Mesenchymal stem cell (in vitro differentiated cells and primary cell): Measurements from ENCODE around the gene ARF5. TPM values are rescaled to one million over a fixed set of nuclear protein-coding genes. Genes with fewer than 3 reads are reported as not detected.
"Not testable (repeated sequence)": the region's sequence is repeated elsewhere in the genome, so short reads cannot be mapped to it uniquely, and the experiment has no call there.

Experiments
- DNase-seq: peaks from one replicate; pipeline ENCODE4 v3.0.0-alpha.2; 2013
- H2AFZ ChIP-seq: one replicate; pipeline ENCODE4 v1.6.1; 2013; ENCODE audit warnings: low read depth, mild to moderate bottlenecking, control low read depth, inconsistent platforms, low read length, moderate library complexity
- H2AK5ac ChIP-seq: 2 replicates; pipeline ENCODE4 v1.6.1; 2013; ENCODE audit warnings: low read length, moderate library complexity, mild to moderate bottlenecking, inconsistent platforms; ENCODE audit not compliant: severe bottlenecking
- H2BK120ac ChIP-seq: one replicate; pipeline ENCODE4 v1.6.1; 2013; ENCODE audit warnings: low read depth, mild to moderate bottlenecking, inconsistent platforms, low read length, moderate library complexity
- H2BK12ac ChIP-seq, 2 experiments: one replicate each; pipeline ENCODE4 v1.6.1; 2013; ENCODE audit warnings: inconsistent platforms in 2 of 2, low read length in 2 of 2, mild to moderate bottlenecking in 2 of 2, moderate library complexity in 2 of 2, control low read depth in 1 of 2
- H2BK15ac ChIP-seq: one replicate; pipeline ENCODE4 v1.6.1; 2013; ENCODE audit warnings: mild to moderate bottlenecking, low read depth, inconsistent platforms; ENCODE audit not compliant: poor library complexity, severe bottlenecking
- H2BK5ac ChIP-seq: 2 replicates; pipeline ENCODE4 v1.6.1; 2013; ENCODE audit warnings: low read depth, mild to moderate bottlenecking, low read length, control low read depth, inconsistent platforms; ENCODE audit not compliant: poor library complexity, severe bottlenecking
- H3K14ac ChIP-seq, 2 experiments: one replicate each; pipeline ENCODE4 v1.6.1; 2013; ENCODE audit warnings: inconsistent platforms in 2 of 2, low read length in 2 of 2, control low read depth in 1 of 2, mild to moderate bottlenecking in 1 of 2, moderate library complexity in 1 of 2
- H3K18ac ChIP-seq, 2 experiments: one replicate each; pipeline ENCODE4 v1.6.1; 2013; ENCODE audit warnings: inconsistent platforms in 2 of 2, low read length in 2 of 2, control low read depth in 1 of 2, low read depth in 1 of 2, mild to moderate bottlenecking in 1 of 2
- H3K23ac ChIP-seq, 2 experiments: one replicate each; pipeline ENCODE4 v1.6.1; 2013; ENCODE audit warnings: inconsistent platforms in 2 of 2, low read length in 2 of 2, mild to moderate bottlenecking in 2 of 2, moderate library complexity in 2 of 2, control low read depth in 1 of 2
- H3K27ac ChIP-seq: 2 replicates; pipeline ENCODE4 v1.5.1; 2013; ENCODE audit warnings: mild to moderate bottlenecking, moderate library complexity, low read length, control low read depth, inconsistent platforms; ENCODE audit not compliant: poor library complexity, severe bottlenecking
- H3K27me3 ChIP-seq, 2 experiments: 2 replicates each; pipeline versions ENCODE4 v1.6.1 to v1.7.0; 2013; ENCODE audit warnings: low read length in 2 of 2, mild to moderate bottlenecking in 2 of 2, moderate library complexity in 2 of 2, control low read depth in 1 of 2, inconsistent platforms in 1 of 2; ENCODE audit not compliant: control insufficient read depth in 1 of 2, insufficient read depth in 1 of 2
- H3K36me3 ChIP-seq, 2 experiments: 2 replicates each; pipeline versions ENCODE4 v1.6.1 to v1.7.0; 2013; ENCODE audit warnings: low read length in 2 of 2, control low read depth in 1 of 2, inconsistent platforms in 1 of 2, low read depth in 1 of 2, mild to moderate bottlenecking in 1 of 2; ENCODE audit not compliant: insufficient read depth in 2 of 2, control insufficient read depth in 1 of 2
- H3K4ac ChIP-seq, 2 experiments: one replicate each; pipeline ENCODE4 v1.6.1; 2013; ENCODE audit warnings: inconsistent platforms in 2 of 2, low read length in 2 of 2, mild to moderate bottlenecking in 2 of 2, moderate library complexity in 2 of 2, control low read depth in 1 of 2, low read depth in 1 of 2
- H3K4me1 ChIP-seq: 2 replicates; pipeline ENCODE4 v1.6.1; 2013; ENCODE audit warnings: low read depth, low read length, control low read depth; ENCODE audit not compliant: control insufficient read depth, insufficient read depth
- H3K4me2 ChIP-seq: 2 replicates; pipeline ENCODE4 v1.6.1; 2013; ENCODE audit warnings: low read length, mild to moderate bottlenecking, inconsistent platforms; ENCODE audit not compliant: poor library complexity, severe bottlenecking
- H3K4me3 ChIP-seq, 2 experiments: 2 replicates each; pipeline versions ENCODE4 v1.5.1 to v1.7.0; 2013; ENCODE audit warnings: low read length in 2 of 2, mild to moderate bottlenecking in 2 of 2, control low read depth in 1 of 2, low read depth in 1 of 2; ENCODE audit not compliant: insufficient read depth in 1 of 2
- H3K79me1 ChIP-seq: replicated peaks from 2 replicates; pipeline ENCODE4 v1.6.1; 2013; ENCODE audit warnings: mild to moderate bottlenecking, control low read depth, low read length, inconsistent platforms; ENCODE audit not compliant: poor library complexity, severe bottlenecking
- H3K9ac ChIP-seq: 2 replicates; pipeline ENCODE4 v1.7.0; 2013; ENCODE audit warnings: mild to moderate bottlenecking, low read length, moderate library complexity
- H3K9me3 ChIP-seq: 2 replicates; pipeline ENCODE4 v1.7.0; 2013; ENCODE audit warnings: mild to moderate bottlenecking, low read length; ENCODE audit not compliant: control insufficient read depth
- H4K8ac ChIP-seq: one replicate; pipeline ENCODE4 v1.6.1; 2013; ENCODE audit warnings: inconsistent platforms, mild to moderate bottlenecking, low read length, moderate library complexity
- H4K91ac ChIP-seq: one replicate; pipeline ENCODE4 v1.6.1; 2013; ENCODE audit warnings: mild to moderate bottlenecking, low read length, inconsistent platforms
- WGBS: methylation state at CpG from one replicate; pipeline ENCODE4 v1.1.7; 2013; ENCODE audit warnings: mixed read lengths; 5-methylcytosine and 5-hydroxymethylcytosine counted together
- polyA plus RNA-seq, 2 experiments: library from polyadenylated mRNA; stranded (reverse); fragments of 200-250 nt; gene quantifications; one replicate each; pipeline ENCODE4 v1.2.3, GENCODE V29; 2013

ARF5 gene
- polyA plus RNA-seq (2013, experiment 1 of 2), result 88.9 TPM
- 83.2 TPM for polyA plus RNA-seq (2013, experiment 2 of 2)

DNA sequence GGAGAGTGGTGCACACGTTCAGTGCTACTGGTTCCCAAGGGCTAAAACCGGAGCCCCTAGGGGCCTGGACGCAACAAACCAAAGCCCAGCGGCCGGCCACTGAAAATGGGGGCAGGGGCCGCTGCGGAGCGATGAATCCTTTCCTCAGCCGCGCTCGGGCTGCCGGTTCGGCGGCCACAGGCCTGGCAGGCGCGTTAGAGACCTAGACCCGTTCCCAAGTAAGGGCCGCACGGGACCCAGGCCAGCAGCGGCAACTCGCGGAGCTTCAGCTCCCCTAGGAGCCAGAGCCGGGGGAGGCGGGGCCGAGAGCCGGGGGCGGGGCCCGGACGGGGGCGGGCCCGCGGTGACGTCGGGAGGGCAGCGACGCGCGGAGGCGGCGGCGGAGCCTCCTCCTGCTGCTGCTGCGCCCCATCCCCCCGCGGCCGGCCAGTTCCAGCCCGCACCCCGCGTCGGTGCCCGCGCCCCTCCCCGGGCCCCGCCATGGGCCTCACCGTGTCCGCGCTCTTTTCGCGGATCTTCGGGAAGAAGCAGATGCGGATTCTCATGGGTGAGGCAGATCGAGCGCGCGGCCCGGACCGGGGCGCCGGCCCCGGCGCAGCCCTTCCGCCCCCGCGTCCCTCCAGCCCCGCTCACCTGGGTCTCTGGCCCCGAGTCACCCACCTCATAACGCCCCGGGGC lies at the start of gene ARF5:
TSS of gene ARF5 (plus strand) at position 393 of the 678 bp plus-strand sequence. CDS start at position 481, 88 bp downstream.
- Histone ChIP-seq H3K18ac (peak within 1 kb of the TSS; percentile 81 to 96), H3K23ac (peak within 1 kb of the TSS in 1 of 2 experiments; percentile 73), H3K27ac (no peak within 1 kb of the TSS), H2BK120ac (peak within 1 kb of the TSS; percentile 91), H2BK15ac (peak within 1 kb of the TSS; percentile 57), H3K27me3 (no peaks in the 10 kb centered on the region), H2BK12ac (no peak within 1 kb of the TSS), H3K4me2 (peak within 1 kb of the TSS; percentile 78), H2BK5ac (peak within 1 kb of the TSS; percentile 33), H3K9me3 (no peaks in the 10 kb centered on the region), H4K8ac (peak within 1 kb of the TSS; percentile 98), H3K4me1 (peaks cover 26% of the 10 kb centered on the region), H3K14ac (peak within 1 kb of the TSS in 1 of 2 experiments; percentile 68), H3K4me3 (peak within 1 kb of the TSS; percentile 88 to 96), H4K91ac (peak within 1 kb of the TSS; percentile 58), H3K36me3 (peaks cover 18 to 29% of the 10 kb centered on the region in 2 experiments), H3K4ac (peak within 1 kb of the TSS; percentile 59 to 85), H2AFZ (peak within 1 kb of the TSS; percentile 70), H3K79me1 (peaks cover 31% of the 10 kb centered on the region), H3K9ac (peak within 1 kb of the TSS; percentile 94), H2AK5ac (peak within 1 kb of the TSS; percentile 16)
- peak; percentile 81 for DNase-seq
- 3% methylated on average over 57 of the region's 77 CpGs for WGBS

GRCh38 chr7:127539116-127539515 lies 49.1 kb upstream of the ARF5 start:
- Histone ChIP-seq H3K18ac (no peak overlapping the region), H3K14ac (no peak overlapping the region), H3K4me3 (no peak overlapping the region), H2BK15ac (no peak overlapping the region), H3K4me2 (no peak overlapping the region), H3K4me1 (no peaks in the 10 kb centered on the region), H2AFZ (no peak overlapping the region), H3K27ac (no peak overlapping the region), H3K9me3 (peaks cover 3% of the 10 kb centered on the region), H4K91ac (no peak overlapping the region), H3K79me1 (no peaks in the 10 kb centered on the region), H3K36me3 (no peaks in the 10 kb centered on the region), H3K23ac (no peak overlapping the region), H3K27me3 (peaks cover 21 to 39% of the 10 kb centered on the region in 2 experiments), H2BK5ac (no peak overlapping the region), H3K9ac (no peak overlapping the region), H2AK5ac (no peak overlapping the region), H3K4ac (no peak overlapping the region), H2BK12ac (no peak overlapping the region), H2BK120ac (no peak overlapping the region), H4K8ac (no peak overlapping the region)
- no peak for DNase-seq
- WGBS, result 84% methylated on average over 6 of the region's 9 CpGs

- H3K9me3 ChIP-seq, H4K8ac ChIP-seq, H2BK12ac ChIP-seq, H3K18ac ChIP-seq, H3K14ac ChIP-seq, H3K79me1 ChIP-seq, H3K23ac ChIP-seq, H3K4me1 ChIP-seq, H2BK15ac ChIP-seq, H3K4me2 ChIP-seq, H2AK5ac ChIP-seq, H3K36me3 ChIP-seq, H3K9ac ChIP-seq, H2BK120ac ChIP-seq, H3K4ac ChIP-seq, H2BK5ac ChIP-seq, H2AFZ ChIP-seq, DNase-seq, H3K4me3 ChIP-seq, H4K91ac ChIP-seq, H3K27ac ChIP-seq: not testable (repeated sequence)
- peaks cover 15 to 30% of the 10 kb centered on the region in 2 experiments for H3K27me3 ChIP-seq
- 84% methylated on average over 7 of the region's 10 CpGs for WGBS
Observed at GRCh38 chr7:127540461-127540860, 47.8 kb upstream of the ARF5 start.

DNA sequence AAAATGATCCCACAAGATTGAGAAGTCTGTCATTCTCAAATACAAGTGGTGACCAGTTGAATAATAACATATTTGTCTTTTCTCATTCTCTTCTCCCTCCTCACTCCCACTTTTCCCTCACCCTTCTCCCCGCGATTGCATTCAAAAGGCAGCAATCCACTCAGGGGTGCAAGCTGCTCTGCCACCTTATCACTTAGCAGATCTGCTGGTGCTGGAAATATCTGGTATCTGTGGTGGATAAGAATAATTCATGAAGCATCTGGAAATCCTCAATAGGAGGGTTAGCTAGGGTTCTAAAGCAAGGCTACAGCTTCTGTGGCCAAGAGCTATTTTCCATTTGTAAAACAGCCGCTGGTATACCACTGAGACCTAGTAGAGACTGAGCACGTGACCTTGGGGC lies 46.7 kb upstream of the ARF5 start:
- H3K27me3 ChIP-seq, result peaks cover 10 to 19% of the 10 kb centered on the region in 2 experiments
- H3K14ac ChIP-seq, result no peak overlapping the region
- H2BK15ac ChIP-seq, result no peak overlapping the region
- H4K8ac ChIP-seq, result no peak overlapping the region
- 70% methylated on average over 4 of the region's 4 CpGs for WGBS
- no peak overlapping the region for H2AFZ ChIP-seq
- no peak overlapping the region for H3K4ac ChIP-seq
- H2BK120ac ChIP-seq, result no peak overlapping the region
- H3K9me3 ChIP-seq, result peaks cover 3% of the 10 kb centered on the region
- H3K4me1 ChIP-seq, result no peaks in the 10 kb centered on the region
- H3K9ac ChIP-seq, result no peak overlapping the region
- H3K18ac ChIP-seq, result no peak overlapping the region
- DNase-seq, result no peak
- H2AK5ac ChIP-seq, result no peak overlapping the region
- H3K23ac ChIP-seq, result no peak overlapping the region
- H3K79me1 ChIP-seq, result no peaks in the 10 kb centered on the region
- no peak overlapping the region for H2BK12ac ChIP-seq
- no peak overlapping the region for H3K4me2 ChIP-seq
- no peaks in the 10 kb centered on the region for H3K36me3 ChIP-seq
- H2BK5ac ChIP-seq, result no peak overlapping the region
- H3K4me3 ChIP-seq, result no peak overlapping the region
- H4K91ac ChIP-seq, result no peak overlapping the region
- H3K27ac ChIP-seq, result no peak overlapping the region
